HG02678 (cell line): ENCODE measurements around the gene PRSS57.
"Not testable (repeated sequence)": the region's sequence is repeated elsewhere in the genome, so short reads cannot be mapped to it uniquely, and the experiment has no call there.

Source experiments
- ATAC-seq: cut with Tn5 transposase; IDR thresholded peaks from one replicate; pipeline ENCODE4 v1.9.1; 2021; ENCODE audit warnings: mild to moderate bottlenecking, moderate library complexity; ENCODE audit not compliant: unreplicated experiment

The PRSS57 gene

GRCh38 chr19:723714-724113, 28.5 kb upstream of the PRSS57 start:
- no peak for ATAC-seq

GRCh38 chr19:723247-723646, 28.0 kb upstream of the PRSS57 start:
- ATAC-seq = no peak

- ATAC-seq = no peak
Measured at GRCh38 chr19:722553-723101, 27.4 kb upstream of the PRSS57 start.

GRCh38 chr19:720345-721160, 25.3 kb upstream of the PRSS57 start:
- no peak for ATAC-seq

GRCh38 chr19:719636-720344, 24.5 kb upstream of the PRSS57 start:
- no peak for ATAC-seq

- no peak for ATAC-seq
Measured at GRCh38 chr19:718991-719512, 23.8 kb upstream of the PRSS57 start.

GRCh38 chr19:718251-718951, 23.1 kb upstream of the PRSS57 start:
- no peak for ATAC-seq

GRCh38 chr19:715347-715746, 20.1 kb upstream of the PRSS57 start:
- ATAC-seq = no peak

GRCh38 chr19:711254-711653, 16.0 kb upstream of the PRSS57 start:
- no peak for ATAC-seq

- ATAC-seq = no peak
Measured at GRCh38 chr19:710767-711166, 15.5 kb upstream of the PRSS57 start.

GRCh38 chr19:709965-710571, 14.8 kb upstream of the PRSS57 start:
- no peak for ATAC-seq

GRCh38 chr19:709196-709964, 14.1 kb upstream of the PRSS57 start:
- ATAC-seq = no peak

- ATAC-seq = no peak
Measured at GRCh38 chr19:708154-709143, 13.2 kb upstream of the PRSS57 start, which contains the start of gene PALM. TSS of gene PALM (plus strand) at chr19:708935. CDS start at chr19:709147, 212 bp downstream.

- no peak for ATAC-seq
Measured at GRCh38 chr19:704447-704741, 9.1 kb upstream of the PRSS57 start.

GRCh38 chr19:703651-704446, 8.6 kb upstream of the PRSS57 start:
- ATAC-seq = no peak

- ATAC-seq = no peak
Measured at GRCh38 chr19:703329-703650, 8.0 kb upstream of the PRSS57 start.

- not testable (repeated sequence) for ATAC-seq
Measured at GRCh38 chr19:702847-703246, 7.6 kb upstream of the PRSS57 start.

- ATAC-seq = not testable (repeated sequence)
Measured at GRCh38 chr19:699885-700284, 4.6 kb upstream of the PRSS57 start.
